HG03439 (cell line): ENCODE results near the gene USP11.
A peak's percentile ranks its signal among the peaks of the same experiment; 100 is the strongest.

Source experiments
- ATAC-seq: cut with Tn5 transposase; IDR thresholded peaks from one replicate; pipeline ENCODE4 v1.9.1; 2021; ENCODE audit warnings: mild to moderate bottlenecking, moderate library complexity; ENCODE audit not compliant: unreplicated experiment

The USP11 gene

DNA sequence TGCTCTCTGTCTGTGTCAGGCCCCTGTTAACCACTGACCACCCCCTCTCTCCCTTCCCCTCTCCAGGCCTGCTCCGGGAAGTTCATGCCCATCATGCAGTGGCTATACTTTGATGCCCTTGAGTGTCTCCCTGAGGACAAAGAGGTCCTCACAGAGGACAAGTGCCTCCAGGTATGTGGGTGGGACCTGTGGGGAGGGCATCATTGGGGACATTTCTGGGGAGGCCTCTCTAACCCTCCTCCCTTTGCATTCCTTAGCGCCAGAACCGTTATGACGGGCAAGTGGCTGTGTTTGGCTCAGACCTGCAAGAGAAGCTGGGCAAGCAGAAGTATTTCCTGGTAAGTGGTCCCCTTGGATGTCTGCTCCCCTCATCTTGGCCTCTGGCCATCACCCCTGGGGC lies 29.9 kb upstream of the USP11 start:
- no peak for ATAC-seq

GRCh38 chrX:47204970-47205369 lies 27.8 kb upstream of the USP11 start:
- no peak for ATAC-seq

DNA sequence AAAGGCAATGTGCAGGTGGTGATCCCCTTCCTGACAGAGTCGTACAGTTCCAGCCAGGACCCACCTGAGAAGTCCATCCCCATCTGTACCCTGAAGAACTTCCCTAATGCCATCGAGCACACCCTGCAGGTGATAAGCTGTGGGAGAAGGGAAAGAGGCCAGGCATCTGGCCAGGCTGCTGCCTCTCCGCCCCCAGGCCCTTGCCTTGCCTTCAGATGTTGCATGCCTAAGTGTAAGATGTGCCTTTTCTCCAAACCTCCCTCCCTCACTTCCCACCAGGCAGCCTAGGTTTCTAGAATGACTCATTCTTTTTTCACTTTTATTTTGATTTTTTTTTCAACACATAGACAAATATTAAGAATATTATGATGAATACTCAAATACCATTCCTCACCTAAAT lies 26.5 kb upstream of the USP11 start:
- no peak for ATAC-seq

DNA sequence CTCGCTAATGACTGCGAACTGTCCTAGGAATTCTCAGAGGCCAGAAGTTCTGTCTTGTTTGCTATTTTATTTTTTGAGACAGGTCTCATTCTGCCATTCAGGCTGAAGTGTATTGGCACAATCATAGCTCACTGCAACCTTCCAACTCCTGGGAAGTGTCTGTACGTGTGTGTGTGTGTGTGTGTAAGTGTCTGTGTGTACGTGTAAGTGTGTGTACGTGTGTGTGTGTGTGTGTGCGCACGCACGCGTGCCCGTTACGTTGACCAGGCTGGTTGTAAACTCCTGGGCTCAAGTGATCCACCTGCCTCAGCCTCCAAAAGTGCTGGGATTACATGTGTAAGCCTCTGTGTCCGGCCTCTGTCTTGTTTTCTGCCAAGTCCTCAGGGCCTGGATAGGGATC lies 24.7 kb upstream of the USP11 start:
- ATAC-seq: no peak

DNA sequence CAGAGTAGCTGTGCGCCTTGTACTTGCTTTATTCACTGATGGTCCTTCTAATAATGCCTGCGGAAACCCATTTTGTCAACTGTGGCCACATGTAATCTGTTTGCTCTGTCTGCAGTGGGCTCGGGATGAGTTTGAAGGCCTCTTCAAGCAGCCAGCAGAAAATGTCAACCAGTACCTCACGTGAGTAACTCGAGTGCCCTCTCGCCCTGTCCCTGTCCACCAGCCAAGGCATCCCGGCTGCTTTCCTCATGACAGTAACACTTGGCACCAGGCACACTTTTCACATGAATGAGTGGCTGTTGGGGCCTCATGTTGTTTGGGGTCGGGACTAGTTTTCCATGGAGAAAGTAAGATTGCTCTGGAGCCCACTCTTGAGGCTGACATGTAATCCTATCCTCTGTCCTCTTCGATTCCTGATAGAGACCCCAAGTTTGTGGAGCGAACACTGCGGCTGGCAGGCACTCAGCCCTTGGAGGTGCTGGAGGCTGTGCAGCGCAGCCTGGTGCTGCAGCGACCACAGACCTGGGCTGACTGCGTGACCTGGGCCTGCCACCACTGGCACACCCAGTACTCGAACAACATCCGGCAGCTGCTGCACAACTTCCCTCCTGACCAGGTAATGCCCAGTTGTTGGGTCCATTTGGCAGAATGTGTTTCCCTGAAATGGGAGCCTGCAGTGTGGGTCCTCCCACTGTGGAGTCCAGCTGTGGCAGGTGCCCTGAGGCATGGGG lies 23.1 kb upstream of the USP11 start:
- ATAC-seq: no peak

GRCh38 chrX:47210661-47211425 lies 22.0 kb upstream of the USP11 start:
- ATAC-seq: no peak

- no peak for ATAC-seq
These were observed 20.2 kb upstream of the USP11 start for GRCh38 chrX:47212381-47213293.

- ATAC-seq: no peak
These were observed 18.3 kb upstream of the USP11 start for GRCh38 chrX:47214435-47215077.

GRCh38 chrX:47215291-47215900 lies 17.4 kb upstream of the USP11 start:
- no peak for ATAC-seq

GRCh38 chrX:47216393-47216925 lies 16.4 kb upstream of the USP11 start:
- no peak for ATAC-seq

- ATAC-seq: no peak
These were observed 15.5 kb upstream of the USP11 start for GRCh38 chrX:47217121-47217851.

- ATAC-seq: peak; percentile 89
These were observed 14.9 kb upstream of the USP11 start for GRCh38 chrX:47217852-47218279.

DNA sequence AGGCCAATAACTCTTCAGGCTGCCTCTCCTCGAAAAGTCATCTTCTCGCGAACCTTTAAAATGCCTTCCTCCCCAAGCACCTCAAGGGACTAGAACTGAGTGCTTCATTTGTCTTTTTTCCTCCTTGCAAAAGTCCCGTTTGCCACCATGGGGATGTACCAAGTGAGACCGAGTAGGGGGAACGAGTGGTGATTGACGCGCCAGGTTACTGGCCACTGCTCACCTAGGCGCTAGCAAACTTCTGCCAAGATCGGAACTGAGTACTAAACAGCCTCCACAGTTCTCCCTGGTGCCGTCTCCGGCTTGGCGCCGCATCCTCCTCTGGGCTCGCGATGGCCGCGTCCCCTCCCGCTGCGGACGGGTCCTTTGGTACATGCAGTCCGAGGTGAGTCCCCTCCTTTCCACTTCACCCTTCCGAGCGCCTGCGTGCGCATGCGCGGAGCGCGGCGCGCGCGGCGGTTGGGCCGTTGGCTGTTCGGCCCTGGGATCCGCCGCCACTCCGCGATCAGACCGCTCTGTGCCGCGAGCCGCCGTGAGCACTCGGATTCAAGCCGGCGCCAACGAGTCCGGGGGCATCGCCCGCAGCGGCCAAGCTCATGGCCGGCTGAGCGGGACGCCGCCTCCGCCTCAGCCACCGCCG lies 14.4 kb upstream of the USP11 start, which contains the start of gene CDK16:
Gene CDK16 (plus strand): TSS at position 402 of the 640 bp plus-strand sequence. CDS start 4,877 bp downstream, outside the sequence.
- ATAC-seq: peak; percentile 42

- no peak for ATAC-seq
These were observed 13.6 kb upstream of the USP11 start for GRCh38 chrX:47218920-47219815.

DNA sequence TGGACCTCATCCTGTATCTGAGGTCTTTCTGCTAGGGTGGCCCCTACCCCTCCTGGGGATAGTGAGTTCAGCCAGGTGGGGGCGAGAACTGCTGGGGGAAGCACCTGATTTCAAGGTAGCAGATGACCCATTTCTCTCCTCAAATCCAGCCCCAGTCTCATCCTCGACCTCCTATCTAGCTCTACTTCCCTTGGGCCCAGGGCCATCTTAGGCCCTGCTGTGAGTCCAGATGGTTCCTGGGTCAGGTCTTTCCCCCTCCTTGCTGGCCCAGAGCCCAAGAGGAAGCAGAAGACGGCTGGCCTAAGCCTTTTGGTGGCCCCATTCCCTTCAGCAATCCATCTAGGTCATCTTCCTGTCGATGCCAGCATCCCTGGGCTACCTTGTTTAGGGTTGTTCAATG lies 11.1 kb upstream of the USP11 start:
- ATAC-seq: no peak

GRCh38 chrX:47222751-47223350 lies 10.0 kb upstream of the USP11 start:
- no peak for ATAC-seq

DNA sequence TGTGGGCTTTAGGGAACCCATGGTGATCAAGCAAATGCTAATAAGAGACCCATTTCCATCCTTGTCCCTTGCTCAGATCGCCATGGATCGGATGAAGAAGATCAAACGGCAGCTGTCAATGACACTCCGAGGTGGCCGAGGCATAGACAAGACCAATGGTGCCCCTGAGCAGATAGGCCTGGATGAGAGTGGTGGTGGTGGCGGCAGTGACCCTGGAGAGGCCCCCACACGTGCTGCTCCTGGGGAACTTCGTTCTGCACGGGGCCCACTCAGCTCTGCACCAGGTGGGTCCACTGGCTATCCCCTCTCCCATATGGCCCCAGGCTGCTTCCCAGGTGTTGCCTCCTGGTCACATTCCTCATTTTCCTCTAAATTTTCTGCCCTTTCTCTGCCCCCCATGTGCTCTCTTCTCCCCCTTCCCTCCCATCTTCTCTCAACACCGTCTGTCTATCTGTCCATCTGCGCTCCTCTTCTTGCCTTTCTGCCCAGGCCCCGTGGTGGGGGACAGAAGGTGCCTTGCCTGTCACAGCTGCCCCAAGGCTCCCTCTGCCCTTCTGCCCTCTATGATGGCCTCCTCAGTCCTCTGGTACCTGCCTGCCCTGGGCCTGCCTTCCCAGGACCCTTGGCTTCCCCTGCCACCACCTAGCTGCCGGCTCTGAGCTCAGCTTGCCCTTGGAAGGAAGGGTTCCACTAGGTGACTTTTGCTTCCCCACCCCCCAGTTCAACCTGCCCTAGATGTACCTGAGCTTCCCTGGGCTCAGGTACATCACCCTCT lies 9.1 kb upstream of the USP11 start:
- ATAC-seq: no peak
